HCT116 (cell line): ENCODE measurements around the gene SLC8A1. TPM values are rescaled to one million over a fixed set of nuclear protein-coding genes. Genes with fewer than 3 reads are reported as not detected.

Experiments
- ATAC-seq: fragments of 200-7000 bp; cut with Tn5 transposase; 2 replicates; pipeline ENCODE4 v1.9.1; 2020; ENCODE audit warnings: mild to moderate bottlenecking, moderate library complexity
- BruUV-seq: library from RNA; stranded (reverse); fragments of 400-500 nt; replicated peaks from 2 replicates; lab custom pipeline; 2021; lab: Mats Ljungman, UMichigan
- CTCF ChIA-PET: fragments of 300-600 bp; sonication (Branson Sonifier 250); formaldehyde crosslinking; loops from one replicate; lab custom pipeline; 2021; ENCODE audit warnings: antibody characterized with exemption; lab: Charles Lee
- POLR2A ChIA-PET: fragments of 300-600, 350-600 bp; sonication (Branson Sonifier 250); formaldehyde crosslinking; loops from one replicate; lab custom pipeline; 2021; ENCODE audit warnings: antibody characterized with exemption; lab: Charles Lee
- RAD21 ChIA-PET, 2 experiments: fragments of 300-600 bp; sonication (Branson Sonifier 250); formaldehyde crosslinking; loops; one replicate each; lab custom pipeline; 2023; ENCODE audit warnings: low total read pairs in 2 of 2; ENCODE audit not compliant: uncharacterized antibody in 2 of 2, unreplicated experiment in 2 of 2, low non-redundant PET in 1 of 2; lab: Charles Lee
- DNase-seq: peaks from one replicate; pipeline ENCODE4 v3.0.0-alpha.2; 2010; ENCODE audit warnings: low read depth, low spot score
- H2AFZ ChIP-seq: fragments of 200-600 bp; shearing (Covaris generic), sonication (generic); 2 replicates; pipeline ENCODE4 v1.6.1; 2017; ENCODE audit warnings: low read depth, mixed run types, mixed read lengths, antibody characterized with exemption, low read length; ENCODE audit not compliant: poor library complexity, severe bottlenecking
- H3K27ac ChIP-seq: 2 replicates; pipeline ENCODE4 v1.5.1; 2012; ENCODE audit warnings: low read depth, low read length
- H3K27me3 ChIP-seq: fragments of 200-600 bp; sonication (generic); 2 replicates; pipeline ENCODE4 v1.6.1; 2016; ENCODE audit warnings: mixed run types, low read length, mixed read lengths; ENCODE audit not compliant: insufficient read depth
- H3K36me3 ChIP-seq, 2 experiments: fragments of 200-500 bp in 1 of 2; fragments of 200-600 bp in 1 of 2; sonication (Bioruptor generic) in 1 of 2; sonication (generic) in 1 of 2; 2 replicates each; pipeline versions ENCODE4 v1.5.1 to v1.6.1; 2014 to 2016; ENCODE audit warnings: low read length in 2 of 2, inconsistent platforms in 1 of 2, mixed read lengths in 1 of 2, mixed run types in 1 of 2; ENCODE audit not compliant: insufficient read depth in 2 of 2, control insufficient read depth in 1 of 2
- H3K4me1 ChIP-seq, 2 experiments: fragments of 200-600 bp in 1 of 2; sonication (generic) in 1 of 2; 2 replicates each; pipeline versions ENCODE4 v1.5.1 to v1.6.1; 2012 to 2017; ENCODE audit warnings: low read length in 2 of 2, inconsistent platforms in 1 of 2, mild to moderate bottlenecking in 1 of 2, mixed read lengths in 1 of 2, mixed run types in 1 of 2, moderate library complexity in 1 of 2; ENCODE audit not compliant: insufficient read depth in 2 of 2, control insufficient read depth in 1 of 2
- H3K4me2 ChIP-seq: fragments of 200-600 bp; sonication (generic); 2 replicates; pipeline ENCODE4 v1.6.1; 2017; ENCODE audit warnings: mixed run types, low read length, mixed read lengths
- H3K4me3 ChIP-seq, 2 experiments: fragments of 200-600 bp in 1 of 2; sonication (generic) in 1 of 2; replicated peaks in 1 of 2; 2 replicates each; pipeline ENCODE4 v1.5.1; 2011 to 2016; ENCODE audit warnings: low read length in 2 of 2, control low read depth in 1 of 2, low read depth in 1 of 2, mild to moderate bottlenecking in 1 of 2, mixed read lengths in 1 of 2, mixed run types in 1 of 2
- H3K79me2 ChIP-seq: fragments of 200-600 bp; sonication (generic); 2 replicates; pipeline ENCODE4 v1.6.1; 2017; ENCODE audit warnings: mild to moderate bottlenecking, mixed run types, low read length, moderate library complexity, mixed read lengths; ENCODE audit not compliant: insufficient read depth
- H3K9ac ChIP-seq: fragments of 200-600 bp; sonication (generic); 2 replicates; pipeline ENCODE4 v1.6.1; 2016; ENCODE audit warnings: low read length, mixed read lengths
- H3K9me2 ChIP-seq: fragments of 200-600 bp; sonication (generic), shearing (Covaris generic); 2 replicates; pipeline ENCODE4 v1.6.1; 2017; ENCODE audit warnings: mixed run types, mild to moderate bottlenecking, moderate library complexity; ENCODE audit not compliant: insufficient read depth
- H3K9me3 ChIP-seq, 2 experiments: fragments of 200-500 bp in 1 of 2; fragments of 200-600 bp in 1 of 2; sonication (Bioruptor generic) in 1 of 2; sonication (generic) in 1 of 2; 2 replicates each; pipeline ENCODE4 v1.6.1; 2014 to 2017; ENCODE audit warnings: low read length in 2 of 2, mixed read lengths in 2 of 2, inconsistent platforms in 1 of 2, low read depth in 1 of 2, mild to moderate bottlenecking in 1 of 2, mixed run types in 1 of 2, moderate library complexity in 1 of 2; ENCODE audit not compliant: control insufficient read depth in 1 of 2, insufficient read depth in 1 of 2
- H4K20me1 ChIP-seq: fragments of 200-600 bp; sonication (generic), shearing (Covaris generic); 2 replicates; pipeline ENCODE4 v1.6.1; 2017; ENCODE audit warnings: mixed run types, mild to moderate bottlenecking, moderate library complexity; ENCODE audit not compliant: insufficient read depth
- CEBPB ChIP-seq: IDR thresholded peaks from 2 replicates; pipeline ENCODE4 v1.6.1; 2012; ENCODE audit warnings: low read depth
- EGR1 ChIP-seq: IDR thresholded peaks from 2 replicates; pipeline ENCODE4 v1.6.1; 2012; ENCODE audit warnings: low read depth
- ELF1 ChIP-seq: IDR thresholded peaks from 2 replicates; pipeline ENCODE4 v1.6.1; 2012; ENCODE audit warnings: low read depth, borderline replicate concordance
- EZH2 ChIP-seq: fragments of 200-600 bp; sonication (generic); IDR thresholded peaks from 2 replicates; pipeline ENCODE4 v1.6.1; 2017; ENCODE audit warnings: antibody characterized with exemption, mixed run types
- EZH2phosphoT487 ChIP-seq: fragments of 200-600 bp; IDR thresholded peaks from 2 replicates; pipeline ENCODE4 v1.6.1; 2018; ENCODE audit warnings: antibody characterized with exemption, borderline replicate concordance
- FOSL1 ChIP-seq: IDR thresholded peaks from 2 replicates; pipeline ENCODE4 v1.6.1; 2012; ENCODE audit warnings: low read depth
- POLR2AphosphoS5 ChIP-seq: IDR thresholded peaks from 2 replicates; pipeline ENCODE4 v1.6.1; 2011; ENCODE audit warnings: mild to moderate bottlenecking, low read depth, low read length, moderate library complexity
- RAD21 ChIP-seq: IDR thresholded peaks from 2 replicates; pipeline ENCODE4 v1.6.1; 2012; ENCODE audit warnings: low read depth, mild to moderate bottlenecking
- SIN3A ChIP-seq: IDR thresholded peaks from 2 replicates; pipeline ENCODE4 v1.6.1; 2012; ENCODE audit warnings: low read depth
- SP1 ChIP-seq: IDR thresholded peaks from 2 replicates; pipeline ENCODE4 v1.6.1; 2012; ENCODE audit warnings: low read depth
- SRF ChIP-seq: IDR thresholded peaks from 2 replicates; pipeline ENCODE4 v1.6.1; 2012; ENCODE audit warnings: low read depth
- TCF7L2 ChIP-seq: IDR thresholded peaks from 2 replicates; pipeline ENCODE4 v1.7.0; 2011; ENCODE audit warnings: borderline replicate concordance, inconsistent platforms; ENCODE audit not compliant: insufficient read depth, insufficient read length; ENCODE audit errors: extremely low read depth
- YY1 ChIP-seq: IDR thresholded peaks from 2 replicates; pipeline ENCODE4 v1.6.1; 2011; ENCODE audit warnings: low read length, low read depth, moderate library complexity, mild to moderate bottlenecking; ENCODE audit not compliant: insufficient replicate concordance; ENCODE audit errors: extremely low read depth
- ZNF274 ChIP-seq: fragments of 200-500 bp; sonication (Bioruptor generic); IDR thresholded peaks from 2 replicates; pipeline ENCODE4 v1.6.1; 2014; ENCODE audit warnings: mild to moderate bottlenecking, low read depth, low read length, inconsistent platforms
- intact Hi-C: fragments of 100-400 bp; cut with micrococcal nuclease; formaldehyde crosslinking; loops from 2 replicates; pipeline ENCODE4 v1.10.0; 2022
- total RNA-seq: library from RNA; stranded (reverse); gene quantifications from one replicate; pipeline ENCODE4 v1.2.1, GENCODE V29; 2021; ENCODE audit not compliant: unreplicated experiment
- TF ChIP-seq, protein P1 (sequence below): IDR thresholded peaks from 2 replicates; pipeline ENCODE4 v1.6.1; 2012
- TF ChIP-seq, protein P2 (sequence below), 3 experiments: fragments of 200-600 bp in 1 of 3; sonication (generic) in 1 of 3; IDR thresholded peaks in 2 of 3; conservative IDR thresholded peaks in 1 of 3; 2 replicates each; pipeline ENCODE4 v1.5.1; 2012 to 2017; ENCODE audit warnings: low read depth in 2 of 3, low read length in 2 of 3, antibody characterized with exemption in 1 of 3, borderline replicate concordance in 1 of 3, control low read depth in 1 of 3, mild to moderate bottlenecking in 1 of 3, mixed read lengths in 1 of 3, mixed run types in 1 of 3, moderate library complexity in 1 of 3; ENCODE audit not compliant: insufficient read depth in 1 of 3
- TF ChIP-seq, protein P3 (sequence below): IDR thresholded peaks from 2 replicates; pipeline ENCODE4 v1.6.1; 2012

SLC8A1 gene
- total RNA-seq, 1 experiment from 2014 or later = 0.07 TPM

DNA sequence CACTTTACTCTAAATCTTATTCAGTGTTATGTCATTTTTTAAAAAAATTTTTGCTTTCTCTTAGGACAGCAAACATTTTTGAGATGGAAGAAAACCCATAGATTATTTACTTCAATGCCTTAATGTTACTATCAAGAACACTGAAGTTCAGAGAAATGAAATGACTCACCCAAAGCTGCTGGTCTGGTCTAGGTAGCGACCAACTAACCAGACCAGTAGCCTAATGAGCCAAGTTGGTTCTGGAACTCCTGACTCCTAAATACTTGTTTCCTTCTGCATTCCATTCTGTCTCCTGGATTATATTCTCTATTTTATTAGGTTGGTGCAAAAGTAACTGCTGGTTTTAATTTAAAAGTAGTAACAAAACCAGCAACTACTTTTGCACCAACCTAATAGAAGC is 35.4 kb downstream of the SLC8A1 start:
- Histone ChIP-seq H3K4me2 (no peak overlapping the region), H3K4me1 (peaks cover 6 to 11% of the 10 kb centered on the region in 2 experiments; a peak in 3 of 4 replicates), H3K4me3 (no peak overlapping the region), H3K9me2 (no peaks in the 10 kb centered on the region), H2AFZ (no peak overlapping the region), H3K9me3 (no peaks in the 10 kb centered on the region), H3K79me2 (no peaks in the 10 kb centered on the region), H3K27ac (no peak overlapping the region), H3K9ac (no peak overlapping the region), H3K36me3 (no peaks in the 10 kb centered on the region), H3K27me3 (no peaks in the 10 kb centered on the region), H4K20me1 (no peaks in the 10 kb centered on the region)
- RAD21 ChIA-PET = no interaction called here
- CTCF ChIA-PET = no interaction called here
- ATAC-seq (no peak), DNase-seq (no peak)
- no peak for TF ChIP-seq SP1
- TF ChIP-seq ZNF274 = no peak
- TF ChIP-seq, protein P1, sequence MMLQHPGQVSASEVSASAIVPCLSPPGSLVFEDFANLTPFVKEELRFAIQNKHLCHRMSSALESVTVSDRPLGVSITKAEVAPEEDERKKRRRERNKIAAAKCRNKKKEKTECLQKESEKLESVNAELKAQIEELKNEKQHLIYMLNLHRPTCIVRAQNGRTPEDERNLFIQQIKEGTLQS = no peak
- no peak for TF ChIP-seq TCF7L2
- TF ChIP-seq, protein P2, sequence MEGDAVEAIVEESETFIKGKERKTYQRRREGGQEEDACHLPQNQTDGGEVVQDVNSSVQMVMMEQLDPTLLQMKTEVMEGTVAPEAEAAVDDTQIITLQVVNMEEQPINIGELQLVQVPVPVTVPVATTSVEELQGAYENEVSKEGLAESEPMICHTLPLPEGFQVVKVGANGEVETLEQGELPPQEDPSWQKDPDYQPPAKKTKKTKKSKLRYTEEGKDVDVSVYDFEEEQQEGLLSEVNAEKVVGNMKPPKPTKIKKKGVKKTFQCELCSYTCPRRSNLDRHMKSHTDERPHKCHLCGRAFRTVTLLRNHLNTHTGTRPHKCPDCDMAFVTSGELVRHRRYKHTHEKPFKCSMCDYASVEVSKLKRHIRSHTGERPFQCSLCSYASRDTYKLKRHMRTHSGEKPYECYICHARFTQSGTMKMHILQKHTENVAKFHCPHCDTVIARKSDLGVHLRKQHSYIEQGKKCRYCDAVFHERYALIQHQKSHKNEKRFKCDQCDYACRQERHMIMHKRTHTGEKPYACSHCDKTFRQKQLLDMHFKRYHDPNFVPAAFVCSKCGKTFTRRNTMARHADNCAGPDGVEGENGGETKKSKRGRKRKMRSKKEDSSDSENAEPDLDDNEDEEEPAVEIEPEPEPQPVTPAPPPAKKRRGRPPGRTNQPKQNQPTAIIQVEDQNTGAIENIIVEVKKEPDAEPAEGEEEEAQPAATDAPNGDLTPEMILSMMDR (IDR thresholded peaks at IDR 0.05 in 2 of 3, conservative IDR thresholded peaks at IDR 0.05 in 1 of 3; ENCODE audit: borderline replicate concordance in 1 of 3, insufficient read depth in 1 of 3, low read depth in 2 of 3, low read length in 2 of 3) = no peak
- TF ChIP-seq ELF1 = no peak
- no peak for TF ChIP-seq YY1
- POLR2A ChIA-PET = no interaction called here
- BruUV-seq = no TSS peak
- intact Hi-C loops = no loop called here

- POLR2A ChIA-PET = no interaction called here
- TF ChIP-seq, protein P3, sequence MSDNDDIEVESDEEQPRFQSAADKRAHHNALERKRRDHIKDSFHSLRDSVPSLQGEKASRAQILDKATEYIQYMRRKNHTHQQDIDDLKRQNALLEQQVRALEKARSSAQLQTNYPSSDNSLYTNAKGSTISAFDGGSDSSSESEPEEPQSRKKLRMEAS = no peak
- TF ChIP-seq POLR2AphosphoS5 (no peak), CEBPB (no peak), FOSL1 (no peak), EZH2 (no peak), SRF (no peak), ELF1 (no peak), SIN3A (no peak), EZH2phosphoT487 (no peak), RAD21 (no peak), EGR1 (no peak)
- TF ChIP-seq, protein P2 (IDR thresholded peaks at IDR 0.05 in 2 of 3, conservative IDR thresholded peaks at IDR 0.05 in 1 of 3; ENCODE audit: borderline replicate concordance in 1 of 3, insufficient read depth in 1 of 3, low read depth in 2 of 3, low read length in 2 of 3) = no peak
Measured at GRCh38 chr2:40415391-40415790, 36.5 kb downstream of the SLC8A1 start.

More at GRCh38 chr2:40415391-40415790, 36.5 kb downstream of the SLC8A1 start:
- Histone ChIP-seq H3K4me3 (no peak overlapping the region), H3K9ac (no peak overlapping the region), H4K20me1 (no peaks in the 10 kb centered on the region), H3K9me3 (no peaks in the 10 kb centered on the region), H3K9me2 (no peaks in the 10 kb centered on the region), H3K27ac (no peak overlapping the region), H3K27me3 (no peaks in the 10 kb centered on the region), H2AFZ (no peak overlapping the region), H3K4me1 (peaks cover 6 to 11% of the 10 kb centered on the region in 2 experiments; a peak in 3 of 4 replicates), H3K79me2 (no peaks in the 10 kb centered on the region), H3K36me3 (no peaks in the 10 kb centered on the region), H3K4me2 (no peak overlapping the region)
- CTCF ChIA-PET = no interaction called here
- ATAC-seq (no peak), DNase-seq (no peak)
- intact Hi-C loops = no loop called here
- BruUV-seq = no TSS peak
- RAD21 ChIA-PET = no interaction called here
